Psoas muscle (tissue), 8 donors: ENCODE results near the gene MYH2. TPM values are rescaled to one million over a fixed set of nuclear protein-coding genes. Genes with fewer than 3 reads are reported as not detected.
A peak's percentile ranks its signal among the peaks of the same experiment; 100 is the strongest.

Source experiments
- ATAC-seq, 4 donors: fragments of 200-7000 bp; cut with Tn5 transposase; one replicate each; pipeline ENCODE4 v1.9.1; 2020; ENCODE audit warnings: moderate library complexity in 3 of 4, mild to moderate bottlenecking in 2 of 4
- DNase-seq, 2 donors: peaks; one replicate each; pipeline ENCODE4 v3.0.0-alpha.2; 2020
- H3K27ac ChIP-seq: fragments of 200-600 bp; one replicate; pipeline ENCODE4 v1.8.0; 2022
- H3K27me3 ChIP-seq, 3 donors: fragments of 200-600 bp in 1 of 3; one replicate each; pipeline versions ENCODE4 v1.6.1 to v1.8.0; 2013 to 2022; ENCODE audit warnings: low read length in 2 of 3, mild to moderate bottlenecking in 2 of 3, moderate library complexity in 1 of 3; ENCODE audit not compliant: insufficient read depth in 3 of 3
- H3K36me3 ChIP-seq, 2 donors: fragments of 200-600 bp in 1 of 2; one replicate each; pipeline versions ENCODE4 v1.6.1 to v1.8.0; 2013 to 2022; ENCODE audit warnings: low read depth in 1 of 2, mild to moderate bottlenecking in 1 of 2, moderate library complexity in 1 of 2; ENCODE audit not compliant: insufficient read depth in 1 of 2
- H3K4me1 ChIP-seq: fragments of 200-600 bp; one replicate; pipeline ENCODE4 v1.8.0; 2022
- H3K4me3 ChIP-seq: fragments of 200-600 bp; one replicate; pipeline ENCODE4 v1.8.0; 2022; ENCODE audit warnings: mild to moderate bottlenecking
- H3K9me3 ChIP-seq: fragments of 200-600 bp; one replicate; pipeline ENCODE4 v1.8.0; 2022
- WGBS, 3 donors: extraction: QIAGEN DNeasy Blood & Tissue Kit; methylation state at CpG; one replicate each; pipeline versions ENCODE4 v1.1.6 to v1.1.7; 2013; 5-methylcytosine and 5-hydroxymethylcytosine counted together
- intact Hi-C, 2 donors: fragments of 100-400 bp; cut with DNase I; formaldehyde crosslinking; loops; one replicate each; pipeline versions ENCODE4 v1.11.0 to v1.14.2; 2022
- polyA plus RNA-seq, 3 donors: library from polyadenylated mRNA; stranded (reverse); fragments of 200-250 nt; gene quantifications; one replicate each; pipeline ENCODE4 v1.2.3, GENCODE V29; 2013
- total RNA-seq, 4 donors: library from RNA; stranded (reverse); fragmentation: NEBNext Ultra II Directional in 2 of 4; extraction: Animal tissue kit (Norgen Biotek cat#: 25700) in 2 of 4; gene quantifications; one replicate each; pipeline versions ENCODE4 v1.2.1 to v1.2.4, GENCODE V29; 2021 to 2023
- TF ChIP-seq, protein P1 (sequence below): fragments of 200-600 bp; IDR thresholded peaks from one replicate; pipeline ENCODE4 v1.8.0; 2022; ENCODE audit warnings: antibody characterized with exemption
- donor health status: healthy with polysubstance abuse.
- donor health status: DM: no; HTN: no; CAD: no; lungs with moderate emphysema.
- donor health status: Bipolar disorder and iron deficiency.
- donor health status: healthy.
- donor health status: DM: yes; HTN: yes; CAD: no.
- donor health status: DM: no; HTN: no; CAD: no.
- donor health status: DM: no; HTN: no; CAD: no.
- donor health status: DM: yes; HTN: yes; CAD: no.

The MYH2 gene
- total and polyA plus RNA-seq, 7 donors: 263 to 20,190 (median 1,903) TPM

DNA sequence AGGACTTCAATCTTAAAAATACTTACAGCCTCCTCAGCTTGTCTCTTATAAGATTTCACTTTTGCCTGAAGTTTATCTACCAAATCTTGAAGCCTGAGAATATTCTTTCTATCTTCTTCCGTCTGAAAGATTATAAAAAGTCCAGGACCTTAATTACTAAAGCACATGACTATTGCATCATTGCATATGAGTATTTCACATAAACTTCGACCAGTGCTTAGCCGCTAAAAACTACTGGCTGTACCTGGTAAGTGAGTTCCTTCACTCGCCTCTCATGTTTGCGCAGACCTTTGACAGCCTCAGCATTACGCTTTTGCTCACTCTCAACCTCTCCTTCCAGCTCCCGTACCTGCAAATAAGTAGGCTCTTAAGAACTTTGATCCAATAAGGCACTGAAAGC lies 26.4 kb downstream of the MYH2 start:
- Histone ChIP-seq H3K4me3 (no peak overlapping the region), H3K4me1 (peaks cover 6% of the 10 kb centered on the region), H3K9me3 (no peaks in the 10 kb centered on the region), H3K36me3 (peaks cover 0 to 83% of the 10 kb centered on the region in 2 donors), H3K27ac (peak overlapping the region; percentile 38), H3K27me3 (no peaks in the 10 kb centered on the region)
- WGBS, 3 donors: 73 to 91% (median 77%) methylated on average over 7 of the region's 7 CpGs
- TF ChIP-seq, protein P1, sequence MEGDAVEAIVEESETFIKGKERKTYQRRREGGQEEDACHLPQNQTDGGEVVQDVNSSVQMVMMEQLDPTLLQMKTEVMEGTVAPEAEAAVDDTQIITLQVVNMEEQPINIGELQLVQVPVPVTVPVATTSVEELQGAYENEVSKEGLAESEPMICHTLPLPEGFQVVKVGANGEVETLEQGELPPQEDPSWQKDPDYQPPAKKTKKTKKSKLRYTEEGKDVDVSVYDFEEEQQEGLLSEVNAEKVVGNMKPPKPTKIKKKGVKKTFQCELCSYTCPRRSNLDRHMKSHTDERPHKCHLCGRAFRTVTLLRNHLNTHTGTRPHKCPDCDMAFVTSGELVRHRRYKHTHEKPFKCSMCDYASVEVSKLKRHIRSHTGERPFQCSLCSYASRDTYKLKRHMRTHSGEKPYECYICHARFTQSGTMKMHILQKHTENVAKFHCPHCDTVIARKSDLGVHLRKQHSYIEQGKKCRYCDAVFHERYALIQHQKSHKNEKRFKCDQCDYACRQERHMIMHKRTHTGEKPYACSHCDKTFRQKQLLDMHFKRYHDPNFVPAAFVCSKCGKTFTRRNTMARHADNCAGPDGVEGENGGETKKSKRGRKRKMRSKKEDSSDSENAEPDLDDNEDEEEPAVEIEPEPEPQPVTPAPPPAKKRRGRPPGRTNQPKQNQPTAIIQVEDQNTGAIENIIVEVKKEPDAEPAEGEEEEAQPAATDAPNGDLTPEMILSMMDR: no peak
- intact Hi-C loops: no loop called here
- ATAC-seq (no peak), DNase-seq (no peak)

DNA sequence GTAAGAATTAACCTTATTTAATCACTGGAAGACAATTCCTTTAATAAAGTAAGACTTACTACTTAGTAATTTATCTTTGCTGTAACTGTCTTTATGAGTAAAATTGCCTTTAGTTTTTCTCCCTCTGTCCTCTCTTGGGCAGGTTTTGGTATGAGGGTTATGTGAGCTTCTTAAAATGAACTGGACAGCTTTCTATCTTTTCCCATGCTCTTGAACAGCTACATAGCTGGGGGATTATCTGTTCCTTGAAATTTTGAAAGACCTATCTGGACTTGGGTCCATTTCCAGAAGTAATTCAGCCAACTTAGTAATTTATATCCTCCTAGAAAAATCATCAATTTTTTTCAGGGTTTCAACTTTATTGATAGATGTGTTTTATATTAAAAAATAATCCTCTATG lies 27.5 kb downstream of the MYH2 start:
- no peak for DNase-seq
- ATAC-seq: peak in 1 of 4 donors; percentile 32

DNA sequence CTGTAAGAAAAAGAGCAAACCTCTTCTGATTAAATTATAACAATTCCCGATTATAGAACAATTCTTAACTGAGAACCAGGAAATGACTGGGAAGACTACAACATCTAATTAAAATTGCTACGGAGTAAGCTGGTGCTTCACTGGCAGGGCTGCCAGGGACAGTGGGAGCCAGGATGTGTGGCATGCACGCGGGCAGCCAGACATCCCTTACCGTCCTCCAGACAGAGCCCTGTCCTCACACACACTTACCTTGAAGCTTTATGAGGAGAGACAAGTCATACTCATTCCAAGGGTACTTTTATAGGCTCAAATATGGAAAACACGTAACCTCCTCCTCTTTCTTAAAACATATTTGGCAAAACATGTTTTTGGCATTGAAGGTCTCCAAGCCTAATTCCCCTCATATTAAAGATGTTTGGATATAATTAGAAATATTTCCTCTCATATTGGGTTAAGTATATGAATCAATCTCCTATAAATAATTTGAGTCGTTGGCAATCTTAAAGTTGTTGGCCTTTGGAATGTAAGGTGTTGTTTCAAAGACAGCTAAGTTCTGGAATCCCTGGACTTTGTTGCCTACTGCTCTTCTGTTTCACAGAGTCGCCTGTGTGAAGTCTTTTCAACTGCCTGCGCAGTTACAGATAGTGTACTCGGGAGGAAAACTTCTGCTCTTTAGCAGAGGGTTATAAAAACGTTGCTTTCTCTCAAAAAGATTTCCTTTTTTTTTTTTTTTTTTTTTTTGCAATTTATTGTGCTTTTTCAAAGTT lies 31.0 kb downstream of the MYH2 start, which contains the start of gene MYH1:
MYH1 (minus strand) TSS at position 272 of the 767 bp plus-strand sequence. CDS start 1,900 bp downstream, outside the sequence.
- 23 to 30% (median 27%) methylated on average over 11 of the region's 11 CpGs for WGBS, 3 donors
- Histone ChIP-seq H3K4me1 (no peaks in the 10 kb centered on the region), H3K36me3 (peaks cover 0 to 75% of the 10 kb centered on the region in 2 donors), H3K4me3 (peak within 1 kb of the TSS; percentile 56), H3K27me3 (no peaks in the 10 kb centered on the region), H3K27ac (peak within 1 kb of the TSS; percentile 80), H3K9me3 (no peaks in the 10 kb centered on the region)
- intact Hi-C loops: loop anchor here in 1 of 2 donors (5.0 kb wide), 1 partner anchor 94 kb away; no protein-coding TSS in a partner anchor
- DNase-seq (peak in 1 of 2 donors; percentile 70), ATAC-seq (peak; percentile 71 to 78 (median 73))
- TF ChIP-seq, protein P1: no peak

More for the DNA sequence above, 27.5 kb downstream of the MYH2 start:
- peaks cover 2% of the 10 kb centered on the region for H3K4me1 ChIP-seq
- TF ChIP-seq, protein P1: no peak
- peaks cover 0 to 79% of the 10 kb centered on the region in 2 donors for H3K36me3 ChIP-seq
- H3K4me3 ChIP-seq: no peak overlapping the region
- no peaks in the 10 kb centered on the region for H3K27me3 ChIP-seq
- no peak overlapping the region for H3K27ac ChIP-seq
- intact Hi-C loops: no loop called here
- no peaks in the 10 kb centered on the region for H3K9me3 ChIP-seq

DNA sequence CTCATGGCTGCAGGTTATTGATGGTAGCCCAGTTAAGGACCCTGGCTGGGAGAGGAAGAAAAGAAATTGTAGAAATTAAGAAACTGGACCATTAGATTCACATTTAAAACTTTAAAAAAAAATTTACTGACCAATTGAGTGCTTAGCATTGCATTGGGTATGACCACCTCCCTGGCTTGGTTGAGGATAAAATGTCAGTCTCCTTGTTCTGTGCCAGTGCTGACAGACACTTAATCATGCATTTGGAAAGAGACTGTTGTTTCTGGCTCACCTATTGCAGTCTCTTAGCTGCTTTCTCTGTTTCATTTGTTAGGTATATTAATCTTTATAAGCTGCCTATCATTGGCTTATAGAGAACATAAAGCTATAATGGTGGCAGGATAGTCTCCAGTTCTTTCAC lies 32.8 kb downstream of the MYH2 start:
- Histone ChIP-seq H3K27me3 (no peaks in the 10 kb centered on the region), H3K27ac (peak overlapping the region; percentile 80), H3K9me3 (no peaks in the 10 kb centered on the region), H3K4me3 (peak overlapping the region; percentile 56), H3K36me3 (peaks cover 0 to 75% of the 10 kb centered on the region in 2 donors), H3K4me1 (peaks cover 4% of the 10 kb centered on the region)
- ATAC-seq (peak; percentile 40 to 72 (median 62)), DNase-seq (no peak)
- intact Hi-C loops: loop anchor here in 1 of 2 donors (5.0 kb wide), 1 partner anchor 96 kb away; no protein-coding TSS in a partner anchor
- TF ChIP-seq, protein P1: no peak
